Measurements from ENCODE around the gene SNRNP200. TPM values are rescaled to one million over a fixed set of nuclear protein-coding genes. Genes with fewer than 3 reads are reported as not detected.
A peak's percentile ranks its signal among the peaks of the same experiment; 100 is the strongest.
"Not testable (repeated sequence)": the region's sequence is repeated elsewhere in the genome, so short reads cannot be mapped to it uniquely, and the experiment has no call there.

The SNRNP200 gene
- total and polyA plus RNA-seq, 3 donors from 2014 or later, result 165 to 202 (median 181) TPM

DNA sequence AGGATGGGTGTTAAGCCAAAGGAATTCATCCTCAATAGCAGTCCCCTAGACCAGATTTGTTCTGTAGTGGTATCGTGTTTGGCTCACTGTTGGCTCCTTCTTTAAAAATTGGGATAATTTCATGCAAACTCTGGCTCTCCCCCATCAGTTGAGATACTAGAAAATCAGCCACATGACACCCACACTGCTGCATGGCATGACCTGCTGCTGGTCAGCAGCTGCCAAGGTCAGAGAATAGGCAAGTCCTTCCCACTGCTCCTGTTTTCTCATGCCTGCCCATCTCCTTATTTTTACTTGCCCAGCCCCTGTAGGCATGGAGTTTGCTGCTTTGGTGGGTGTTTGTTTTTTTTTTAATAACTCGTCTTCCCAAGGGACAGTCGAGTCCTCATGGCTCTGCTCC is 1.0 kb upstream of the SNRNP200 start:
- Histone ChIP-seq H3K27me3 (no peaks in the 10 kb centered on the region), H3K9me3 (no peaks in the 10 kb centered on the region), H3K4me1 (peaks cover 12% of the 10 kb centered on the region), H3K36me3 (ENCODE audit: low read depth, missing control alignments) (no peaks in the 10 kb centered on the region), H3K4me3 (peak overlapping the region in 1 of 2 donors; percentile 75), H3K27ac (peak overlapping the region; percentile 69 to 85)
- TF ChIP-seq POLR2A (IDR thresholded peaks at IDR 0.05), result no peak
- TF ChIP-seq, protein P1, sequence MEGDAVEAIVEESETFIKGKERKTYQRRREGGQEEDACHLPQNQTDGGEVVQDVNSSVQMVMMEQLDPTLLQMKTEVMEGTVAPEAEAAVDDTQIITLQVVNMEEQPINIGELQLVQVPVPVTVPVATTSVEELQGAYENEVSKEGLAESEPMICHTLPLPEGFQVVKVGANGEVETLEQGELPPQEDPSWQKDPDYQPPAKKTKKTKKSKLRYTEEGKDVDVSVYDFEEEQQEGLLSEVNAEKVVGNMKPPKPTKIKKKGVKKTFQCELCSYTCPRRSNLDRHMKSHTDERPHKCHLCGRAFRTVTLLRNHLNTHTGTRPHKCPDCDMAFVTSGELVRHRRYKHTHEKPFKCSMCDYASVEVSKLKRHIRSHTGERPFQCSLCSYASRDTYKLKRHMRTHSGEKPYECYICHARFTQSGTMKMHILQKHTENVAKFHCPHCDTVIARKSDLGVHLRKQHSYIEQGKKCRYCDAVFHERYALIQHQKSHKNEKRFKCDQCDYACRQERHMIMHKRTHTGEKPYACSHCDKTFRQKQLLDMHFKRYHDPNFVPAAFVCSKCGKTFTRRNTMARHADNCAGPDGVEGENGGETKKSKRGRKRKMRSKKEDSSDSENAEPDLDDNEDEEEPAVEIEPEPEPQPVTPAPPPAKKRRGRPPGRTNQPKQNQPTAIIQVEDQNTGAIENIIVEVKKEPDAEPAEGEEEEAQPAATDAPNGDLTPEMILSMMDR (IDR thresholded peaks at IDR 0.05), result no peak
- DNase-seq, result peak; percentile 61
- 71 to 83% methylated on average over 3 of the region's 3 CpGs for WGBS, 2 donors
- intact Hi-C loops (cut with DNase I; ENCODE audit: low total_unique reads), result no loop called here

- Histone ChIP-seq H3K4me3 (peak overlapping the region; percentile 58 to 75), H3K4me1 (peaks cover 12% of the 10 kb centered on the region), H3K36me3 (ENCODE audit: low read depth, missing control alignments) (no peaks in the 10 kb centered on the region), H3K27me3 (no peaks in the 10 kb centered on the region), H3K9me3 (no peaks in the 10 kb centered on the region), H3K27ac (peak overlapping the region; percentile 69 to 85)
- 12 to 17% methylated on average over 9 of the region's 9 CpGs for WGBS, 2 donors
- intact Hi-C loops (cut with DNase I; ENCODE audit: low total_unique reads), result no loop called here
- TF ChIP-seq POLR2A (IDR thresholded peaks at IDR 0.05), result no peak
- TF ChIP-seq, protein P1 (IDR thresholded peaks at IDR 0.05), result no peak
- DNase-seq, result no peak
Measured at GRCh38 chr2:96305979-96306308, 598 bp upstream of the SNRNP200 start.

DNA sequence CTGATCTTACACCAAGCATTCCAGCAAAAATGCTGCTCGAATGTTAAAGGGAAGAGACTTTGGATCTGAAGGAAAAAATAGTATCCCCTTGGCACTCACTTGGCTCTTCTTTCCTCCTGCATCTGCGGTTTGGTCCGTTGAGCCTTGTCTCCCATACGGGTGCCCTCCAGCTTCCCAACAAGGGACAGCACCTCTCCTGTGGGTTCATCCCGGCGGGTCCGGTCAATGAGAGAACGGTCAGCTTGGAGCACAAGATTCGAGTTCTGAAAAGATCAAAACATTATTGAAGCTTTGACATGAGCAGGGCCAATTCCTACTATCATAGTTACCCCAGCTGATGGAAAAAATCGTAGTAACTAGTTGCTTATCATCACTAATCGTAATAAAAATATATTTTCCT is 740 bp downstream of the SNRNP200 start:
- Histone ChIP-seq H3K36me3 (ENCODE audit: low read depth, missing control alignments) (no peaks in the 10 kb centered on the region), H3K27ac (peak overlapping the region in 1 of 2 donors; percentile 85), H3K27me3 (no peaks in the 10 kb centered on the region), H3K4me1 (peaks cover 12% of the 10 kb centered on the region), H3K4me3 (peak overlapping the region; percentile 58 to 75), H3K9me3 (no peaks in the 10 kb centered on the region)
- WGBS, 2 donors, result 36 to 56% methylated on average over 11 of the region's 11 CpGs
- no peak for TF ChIP-seq POLR2A (IDR thresholded peaks at IDR 0.05)
- TF ChIP-seq, protein P1 (IDR thresholded peaks at IDR 0.05), result no peak
- intact Hi-C loops (cut with DNase I; ENCODE audit: low total_unique reads), result no loop called here
- DNase-seq, result no peak

DNA sequence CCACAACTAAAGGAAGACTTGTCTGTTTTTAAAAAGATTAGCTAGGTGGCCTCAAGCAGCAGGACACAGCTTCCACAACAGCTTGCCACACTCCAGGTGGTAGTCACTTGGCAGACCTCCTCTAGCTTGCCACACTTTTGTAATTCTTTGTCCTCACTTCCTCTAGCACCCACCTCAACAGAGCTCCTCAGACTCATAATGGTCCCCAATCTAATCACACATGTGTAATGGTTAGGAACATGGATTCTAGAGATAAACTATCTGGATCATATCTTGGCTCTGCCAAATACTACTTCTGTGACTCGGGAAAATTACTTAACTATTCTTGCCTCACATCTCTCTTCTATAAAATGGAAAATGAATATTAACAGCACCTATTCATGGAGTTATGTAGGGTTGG is 3.5 kb downstream of the SNRNP200 start:
- H3K4me1 ChIP-seq, result peaks cover 12% of the 10 kb centered on the region
- intact Hi-C loops (cut with DNase I; ENCODE audit: low total_unique reads), result no loop called here
- TF ChIP-seq, protein P1 (IDR thresholded peaks at IDR 0.05), result no peak
- TF ChIP-seq POLR2A (IDR thresholded peaks at IDR 0.05), result no peak
- no peaks in the 10 kb centered on the region for H3K27me3 ChIP-seq
- no peaks in the 10 kb centered on the region for H3K36me3 ChIP-seq (ENCODE audit: low read depth, missing control alignments)
- no peak overlapping the region for H3K27ac ChIP-seq
- 82 to 86% methylated on average over 1 of the region's 1 CpG for WGBS, 2 donors
- no peak overlapping the region for H3K4me3 ChIP-seq
- H3K9me3 ChIP-seq, result no peaks in the 10 kb centered on the region
- DNase-seq, result no peak

GRCh38 chr2:96296925-96297324 is 8.4 kb downstream of the SNRNP200 start:
- intact Hi-C loops (cut with DNase I; ENCODE audit: low total_unique reads), result no loop called here
- WGBS, 2 donors, result 68 to 80% methylated on average over 5 of the region's 5 CpGs
- Histone ChIP-seq H3K4me3 (no peak overlapping the region), H3K27me3 (no peaks in the 10 kb centered on the region), H3K9me3 (no peaks in the 10 kb centered on the region), H3K27ac (no peak overlapping the region), H3K36me3 (ENCODE audit: low read depth, missing control alignments) (no peaks in the 10 kb centered on the region), H3K4me1 (no peaks in the 10 kb centered on the region)
- DNase-seq, result no peak
- TF ChIP-seq POLR2A (IDR thresholded peaks at IDR 0.05), result no peak
- TF ChIP-seq, protein P1 (IDR thresholded peaks at IDR 0.05), result no peak

DNA sequence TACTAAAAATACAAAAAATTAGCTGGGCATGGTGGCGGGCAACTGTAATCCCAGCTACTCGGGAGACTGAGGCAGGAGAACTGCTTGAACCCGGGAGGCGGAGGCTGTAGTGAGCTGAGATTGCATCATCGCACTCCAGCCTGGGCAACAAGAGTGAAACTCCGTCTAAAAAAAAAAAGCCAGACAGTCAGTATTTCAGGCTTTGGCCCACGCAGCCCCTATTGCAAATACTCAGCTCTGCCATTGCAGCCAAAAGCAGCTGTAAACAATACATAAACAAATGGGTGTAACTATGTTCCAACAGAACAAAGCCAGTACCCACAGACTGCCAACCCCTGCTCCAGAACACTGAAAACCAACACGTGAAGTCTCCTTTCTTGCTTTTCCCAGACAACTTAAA is 11.1 kb downstream of the SNRNP200 start:
- H3K4me3 ChIP-seq; intact Hi-C loops (cut with DNase I; ENCODE audit: low total_unique reads); H3K4me1 ChIP-seq; H3K27ac ChIP-seq; DNase-seq; H3K9me3 ChIP-seq; H3K36me3 ChIP-seq (ENCODE audit: low read depth, missing control alignments); H3K27me3 ChIP-seq: not testable (repeated sequence)
- 92 to 94% methylated on average over 8 of the region's 8 CpGs for WGBS, 2 donors
